Mesenteric fat pad (tissue), 1 donor: ENCODE measurements around the gene SPC24. TPM values are rescaled to one million over a fixed set of nuclear protein-coding genes. Genes with fewer than 3 reads are reported as not detected.
A peak's percentile ranks its signal among the peaks of the same experiment; 100 is the strongest.

ENCODE experiments used
- DNase-seq: peaks from one replicate; pipeline ENCODE4 v3.0.0-alpha.2; 2020; ENCODE audit warnings: low spot score
- long read RNA-seq: library from polyadenylated mRNA; unstranded; transcript quantifications from one replicate; pipeline ENCODE4 v2.0.0, GENCODE V29; 2020
- total RNA-seq: library from RNA; stranded (reverse); fragmentation: NEBNext Ultra II Directional; extraction: Animal tissue kit (Norgen Biotek cat#: 25700); gene quantifications from one replicate; pipeline ENCODE4 v1.2.1, GENCODE V29; 2021
- donor health status: DM: yes; HTN: yes; CAD: no.

Gene SPC24, protein sequence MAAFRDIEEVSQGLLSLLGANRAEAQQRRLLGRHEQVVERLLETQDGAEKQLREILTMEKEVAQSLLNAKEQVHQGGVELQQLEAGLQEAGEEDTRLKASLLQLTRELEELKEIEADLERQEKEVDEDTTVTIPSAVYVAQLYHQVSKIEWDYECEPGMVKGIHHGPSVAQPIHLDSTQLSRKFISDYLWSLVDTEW
- total RNA-seq, result 0.77 TPM
- long read RNA-seq, partial matches to known transcripts, result 0 of 2 reads
- long read RNA-seq, other reads (novel, unspliced or antisense), result 2 of 2 reads

DNA sequence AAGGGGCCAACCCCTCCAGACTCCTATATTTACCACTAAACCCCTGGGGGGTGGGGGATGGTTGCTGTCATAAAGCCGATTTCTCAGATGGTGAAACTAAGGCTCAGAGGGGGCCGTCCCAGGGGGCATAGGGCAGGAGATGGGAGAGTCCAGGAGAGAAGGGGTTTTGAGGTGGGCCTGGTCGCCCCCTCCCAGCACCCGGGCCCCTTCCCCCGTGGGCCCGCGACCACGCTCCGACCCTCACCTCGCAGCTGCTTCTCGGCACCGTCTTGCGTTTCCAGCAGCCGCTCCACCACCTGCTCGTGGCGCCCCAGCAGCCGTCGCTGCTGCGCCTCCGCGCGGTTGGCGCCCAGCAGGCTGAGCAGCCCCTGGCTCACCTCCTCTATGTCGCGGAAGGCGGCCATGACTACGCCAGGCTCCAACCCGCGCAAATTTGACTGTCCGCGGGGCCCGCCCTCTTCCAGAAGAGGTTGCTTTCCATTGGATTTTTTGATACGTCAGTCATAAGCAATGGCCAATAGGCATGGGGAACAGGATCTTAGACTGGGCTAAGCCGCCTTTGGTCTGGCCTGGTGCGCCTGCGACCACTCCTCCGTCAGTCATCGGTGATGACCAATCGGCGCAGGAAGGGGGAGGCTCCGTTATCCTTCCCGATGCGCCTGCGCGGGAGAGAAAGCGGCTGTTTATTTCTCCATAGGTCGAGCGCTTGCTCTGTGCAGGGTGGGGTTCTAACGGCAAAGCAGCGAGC lies at the start of gene SPC24:
SPC24 (minus strand) TSS at position 410 of the 748 bp plus-strand sequence; CDS start at position 404, 6 bp downstream.
- peak; percentile 96 for DNase-seq

DNA sequence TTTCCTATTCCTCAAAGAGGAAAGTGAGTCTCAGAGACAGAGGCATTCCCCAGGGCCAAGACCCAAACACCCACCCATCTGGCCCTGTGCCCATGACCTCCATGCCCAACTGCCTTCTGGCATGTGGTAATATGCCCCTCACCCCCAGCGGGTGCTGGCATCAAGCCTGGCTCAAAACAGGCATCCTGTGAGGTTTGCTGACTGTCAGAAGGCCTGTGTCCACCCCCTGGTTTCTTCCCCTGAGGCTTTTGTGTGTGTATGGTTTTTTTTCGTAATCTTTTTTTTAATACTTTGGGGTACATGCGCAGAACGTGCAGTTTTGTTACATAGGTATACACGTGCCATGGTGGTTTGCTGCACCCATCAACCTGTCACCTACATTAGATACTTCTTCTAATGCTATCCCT lies 49.4 kb upstream of the SPC24 start:
- no peak for DNase-seq

DNA sequence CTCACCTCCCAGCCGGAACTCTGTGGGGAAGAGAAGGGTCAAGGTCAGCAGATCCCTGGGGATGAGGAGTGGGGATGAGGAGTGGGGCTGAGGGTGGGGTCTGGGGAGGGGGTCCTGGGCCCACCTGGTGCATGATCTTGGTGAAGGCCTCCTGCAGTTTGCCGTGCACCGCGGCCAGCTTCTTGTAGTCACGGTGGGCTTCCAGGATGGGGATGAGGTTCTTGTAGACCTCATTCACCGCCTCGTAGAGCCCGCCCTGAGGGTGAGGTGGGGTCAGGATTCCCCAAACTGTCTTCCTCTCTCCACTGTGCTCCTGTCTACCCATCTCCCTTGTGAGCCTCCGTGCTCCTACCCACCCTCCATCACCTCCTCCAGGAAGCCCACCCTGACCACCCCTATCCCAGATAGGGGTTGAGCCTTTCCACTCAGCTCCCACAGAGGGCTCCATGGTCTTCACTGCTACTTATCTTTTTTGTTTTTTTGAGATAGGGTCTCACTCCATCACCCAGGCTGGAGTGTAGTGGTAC lies 48.6 kb upstream of the SPC24 start:
- no peak for DNase-seq

- DNase-seq, result no peak
Observed at GRCh38 chr19:11203194-11204075, 47.9 kb upstream of the SPC24 start.

- DNase-seq, result no peak
Observed at GRCh38 chr19:11202488-11203193, 47.1 kb upstream of the SPC24 start.

GRCh38 chr19:11201791-11202190 lies 46.2 kb upstream of the SPC24 start:
- DNase-seq, result no peak

GRCh38 chr19:11200931-11201330 lies 45.3 kb upstream of the SPC24 start:
- no peak for DNase-seq

DNA sequence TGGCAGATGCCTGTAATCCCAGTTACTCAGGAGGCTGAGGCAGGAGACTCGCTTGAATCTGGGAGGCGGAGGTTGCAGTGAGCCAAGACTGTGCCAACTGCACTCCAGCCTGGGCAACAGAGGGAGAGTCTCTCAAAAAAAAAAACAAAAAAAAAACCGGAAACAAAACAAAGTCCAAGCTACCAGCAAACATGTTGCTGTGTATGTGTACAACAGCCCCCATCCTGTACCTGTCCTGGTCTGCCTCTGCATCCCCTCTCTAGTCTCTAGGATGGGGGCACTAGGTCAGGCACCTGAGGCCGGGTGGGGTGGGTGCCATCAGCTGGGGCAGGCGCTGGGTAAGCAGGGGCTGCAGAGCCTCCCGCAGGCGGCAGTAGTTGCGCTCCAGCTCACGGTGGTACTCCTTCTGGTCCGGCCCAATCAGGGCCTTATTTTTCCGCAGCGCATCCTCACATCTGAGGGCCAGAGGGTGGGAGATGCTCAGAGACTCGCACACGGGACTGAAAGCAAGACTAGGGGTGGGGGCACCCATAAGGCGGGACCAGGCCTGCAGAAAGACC lies 44.5 kb upstream of the SPC24 start:
- DNase-seq, result no peak

- DNase-seq, result no peak
Observed at GRCh38 chr19:11199517-11199916, 43.9 kb upstream of the SPC24 start.

- no peak for DNase-seq
Observed at GRCh38 chr19:11198769-11199424, 43.3 kb upstream of the SPC24 start.

GRCh38 chr19:11198175-11198534 lies 42.6 kb upstream of the SPC24 start:
- DNase-seq, result no peak

DNA sequence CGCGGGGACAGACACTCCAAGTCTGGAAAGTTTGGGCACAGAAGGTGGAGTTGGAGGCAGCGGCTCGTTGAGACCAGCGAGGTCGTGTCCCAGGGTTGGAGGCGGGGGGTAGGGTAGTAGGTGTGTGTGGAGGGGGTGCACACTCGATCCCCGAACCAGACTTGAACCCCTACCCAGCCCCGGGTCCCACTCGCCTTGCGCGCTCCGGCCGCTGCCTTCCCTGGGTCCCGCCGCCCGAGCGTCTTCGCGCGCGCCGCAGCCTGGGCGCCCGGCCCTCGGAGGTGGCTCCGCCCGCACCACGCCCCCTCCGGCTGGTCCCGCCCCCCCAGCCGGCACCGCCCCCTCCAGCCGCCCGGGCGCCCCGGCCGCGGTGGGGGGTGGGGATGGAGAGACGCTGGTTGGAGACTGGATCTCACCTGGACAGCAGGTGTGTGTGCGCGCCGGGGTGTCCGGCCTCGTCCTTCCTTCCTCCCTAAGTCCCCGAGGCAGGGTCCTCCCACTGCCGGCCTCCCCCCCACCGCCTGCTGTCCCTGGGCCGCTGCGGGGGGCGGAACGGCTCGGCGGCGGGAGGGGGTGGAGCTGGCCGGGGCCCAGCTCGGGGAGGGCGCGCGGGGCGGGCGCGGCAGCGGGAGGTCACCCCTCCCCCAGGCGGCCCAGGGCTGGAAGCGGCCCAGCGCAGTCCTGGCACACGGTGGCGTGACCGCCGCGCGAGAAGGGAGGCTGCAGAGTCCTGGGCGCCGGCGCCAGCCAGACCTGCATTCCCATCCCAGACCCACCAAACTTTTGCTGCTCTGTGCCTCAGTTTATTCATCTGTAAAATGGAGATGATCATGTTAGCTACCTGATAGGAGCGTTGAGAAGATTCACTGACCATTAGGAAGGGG lies 42.0 kb upstream of the SPC24 start, which contains the start of gene KANK2:
KANK2 (minus strand) TSS at position 255 of the 884 bp plus-strand sequence. CDS start 3,034 bp downstream, outside the sequence.
- peak; percentile 95 for DNase-seq

- no peak for DNase-seq
Observed at GRCh38 chr19:11196406-11197287, 41.1 kb upstream of the SPC24 start.

DNA sequence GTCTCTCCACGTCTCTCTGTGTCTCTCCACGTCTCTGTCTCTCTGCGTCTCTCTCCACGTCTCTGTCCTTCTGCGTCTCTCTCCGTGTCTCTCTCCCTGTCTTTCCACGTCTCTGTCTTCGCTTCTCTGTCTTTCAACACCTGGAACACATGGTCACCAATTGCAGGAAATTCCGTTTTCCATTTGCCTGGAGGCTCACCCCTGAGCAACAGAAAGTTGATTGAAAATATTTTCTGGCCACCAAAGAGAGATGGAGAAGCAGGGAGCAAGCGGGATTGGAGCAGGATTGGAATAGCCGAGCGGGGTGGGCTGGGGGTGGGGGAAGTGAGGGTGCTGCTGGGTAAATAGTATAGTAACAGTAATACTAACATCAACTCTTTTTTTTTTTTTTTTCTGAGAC lies 40.1 kb upstream of the SPC24 start:
- DNase-seq, result no peak

- DNase-seq, result no peak
Observed at GRCh38 chr19:11194656-11195558, 39.3 kb upstream of the SPC24 start.

DNA sequence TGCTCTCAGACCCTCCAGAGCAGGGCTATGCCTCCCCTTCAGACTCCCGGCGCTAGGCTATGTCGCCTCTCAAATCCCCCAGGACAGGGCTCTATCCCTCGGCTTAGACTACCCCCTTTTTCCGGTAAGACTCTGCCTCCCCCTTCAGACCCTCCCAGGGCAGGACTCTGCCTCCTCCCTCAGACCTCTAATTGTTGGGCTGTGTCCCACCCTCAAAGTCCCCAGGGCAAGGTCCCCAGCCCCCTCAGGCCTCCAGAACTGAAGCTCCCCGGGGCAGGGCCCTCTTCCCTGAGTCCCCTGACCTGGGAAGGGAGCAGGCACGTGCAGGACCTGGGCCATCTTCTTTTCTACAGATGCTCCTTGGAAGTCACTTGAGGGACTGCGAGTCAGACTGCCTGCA lies 38.6 kb upstream of the SPC24 start:
- no peak for DNase-seq
